HCT116 (cell line): ENCODE results near the gene ZNF783.

ENCODE experiments used
- ATF3 ChIP-seq: IDR thresholded peaks from 2 replicates; pipeline ENCODE4 v1.6.1; 2012
- CBX3 ChIP-seq: IDR thresholded peaks from 2 replicates; pipeline ENCODE4 v1.6.1; 2012; ENCODE audit warnings: low read depth
- CEBPB ChIP-seq: IDR thresholded peaks from 2 replicates; pipeline ENCODE4 v1.6.1; 2012; ENCODE audit warnings: low read depth
- ELF1 ChIP-seq: IDR thresholded peaks from 2 replicates; pipeline ENCODE4 v1.6.1; 2012; ENCODE audit warnings: low read depth, borderline replicate concordance
- EZH2 ChIP-seq: fragments of 200-600 bp; sonication (generic); IDR thresholded peaks from 2 replicates; pipeline ENCODE4 v1.6.1; 2017; ENCODE audit warnings: antibody characterized with exemption, mixed run types
- FOSL1 ChIP-seq: IDR thresholded peaks from 2 replicates; pipeline ENCODE4 v1.6.1; 2012; ENCODE audit warnings: low read depth
- JUND ChIP-seq: IDR thresholded peaks from 2 replicates; pipeline ENCODE4 v1.6.1; 2012
- POLR2A ChIP-seq: IDR thresholded peaks from 2 replicates; pipeline ENCODE4 v1.7.0; 2011; ENCODE audit warnings: borderline replicate concordance; ENCODE audit not compliant: insufficient read depth, insufficient read length; ENCODE audit errors: extremely low read depth
- POLR2AphosphoS5 ChIP-seq: IDR thresholded peaks from 2 replicates; pipeline ENCODE4 v1.6.1; 2011; ENCODE audit warnings: mild to moderate bottlenecking, low read depth, low read length, moderate library complexity
- YY1 ChIP-seq: IDR thresholded peaks from 2 replicates; pipeline ENCODE4 v1.6.1; 2011; ENCODE audit warnings: low read length, low read depth, moderate library complexity, mild to moderate bottlenecking; ENCODE audit not compliant: insufficient replicate concordance; ENCODE audit errors: extremely low read depth
- ZFX ChIP-seq: fragments of 450-650 bp; IDR thresholded peaks from 2 replicates; pipeline ENCODE4 v1.6.1; 2017
- TF ChIP-seq, protein P1 (sequence below), 3 experiments: fragments of 200-600 bp in 1 of 3; sonication (generic) in 1 of 3; IDR thresholded peaks in 2 of 3; conservative IDR thresholded peaks in 1 of 3; 2 replicates each; pipeline ENCODE4 v1.5.1; 2012 to 2017; ENCODE audit warnings: low read depth in 2 of 3, low read length in 2 of 3, antibody characterized with exemption in 1 of 3, borderline replicate concordance in 1 of 3, control low read depth in 1 of 3, mild to moderate bottlenecking in 1 of 3, mixed read lengths in 1 of 3, mixed run types in 1 of 3, moderate library complexity in 1 of 3; ENCODE audit not compliant: insufficient read depth in 1 of 3

GRCh38 chr7:149267733-149268132 lies 5.7 kb downstream of the ZNF783 start:
- TF ChIP-seq CEBPB (no peak), POLR2AphosphoS5 (no peak), EZH2 (no peak), ZFX (no peak), JUND (no peak), ATF3 (no peak), POLR2A (no peak), FOSL1 (no peak), CBX3 (no peak), ELF1 (no peak), YY1 (no peak)
- TF ChIP-seq, protein P1, sequence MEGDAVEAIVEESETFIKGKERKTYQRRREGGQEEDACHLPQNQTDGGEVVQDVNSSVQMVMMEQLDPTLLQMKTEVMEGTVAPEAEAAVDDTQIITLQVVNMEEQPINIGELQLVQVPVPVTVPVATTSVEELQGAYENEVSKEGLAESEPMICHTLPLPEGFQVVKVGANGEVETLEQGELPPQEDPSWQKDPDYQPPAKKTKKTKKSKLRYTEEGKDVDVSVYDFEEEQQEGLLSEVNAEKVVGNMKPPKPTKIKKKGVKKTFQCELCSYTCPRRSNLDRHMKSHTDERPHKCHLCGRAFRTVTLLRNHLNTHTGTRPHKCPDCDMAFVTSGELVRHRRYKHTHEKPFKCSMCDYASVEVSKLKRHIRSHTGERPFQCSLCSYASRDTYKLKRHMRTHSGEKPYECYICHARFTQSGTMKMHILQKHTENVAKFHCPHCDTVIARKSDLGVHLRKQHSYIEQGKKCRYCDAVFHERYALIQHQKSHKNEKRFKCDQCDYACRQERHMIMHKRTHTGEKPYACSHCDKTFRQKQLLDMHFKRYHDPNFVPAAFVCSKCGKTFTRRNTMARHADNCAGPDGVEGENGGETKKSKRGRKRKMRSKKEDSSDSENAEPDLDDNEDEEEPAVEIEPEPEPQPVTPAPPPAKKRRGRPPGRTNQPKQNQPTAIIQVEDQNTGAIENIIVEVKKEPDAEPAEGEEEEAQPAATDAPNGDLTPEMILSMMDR (IDR thresholded peaks at IDR 0.05 in 2 of 3, conservative IDR thresholded peaks at IDR 0.05 in 1 of 3; ENCODE audit: borderline replicate concordance in 1 of 3, insufficient read depth in 1 of 3, low read depth in 2 of 3, low read length in 2 of 3): no peak
